ENCODE results near the gene YBX2.

YBX2 gene

GRCh38 chr17:7295230-7296180, 1.1 kb upstream of the YBX2 start:
- no peak for DNase-seq

GRCh38 chr17:7293816-7294613, 424 bp downstream of the YBX2 start:
- DNase-seq, result no peak

GRCh38 chr17:7293159-7293558, 1.3 kb downstream of the YBX2 start:
- DNase-seq, result no peak

GRCh38 chr17:7292729-7293128, 1.7 kb downstream of the YBX2 start:
- DNase-seq, result no peak

- no peak for DNase-seq
Measured at GRCh38 chr17:7292194-7292593, 2.2 kb downstream of the YBX2 start.

- DNase-seq, result no peak
Measured at GRCh38 chr17:7290685-7291084, 3.8 kb downstream of the YBX2 start.

- DNase-seq, result no peak
Measured at GRCh38 chr17:7290166-7290565, 4.3 kb downstream of the YBX2 start.

- DNase-seq, result no peak
Measured at GRCh38 chr17:7289256-7290032, 5.0 kb downstream of the YBX2 start.

GRCh38 chr17:7285679-7286078, 8.8 kb downstream of the YBX2 start:
- DNase-seq, result no peak

GRCh38 chr17:7284911-7285310, 9.5 kb downstream of the YBX2 start:
- no peak for DNase-seq

- DNase-seq, result no peak
Measured at GRCh38 chr17:7283471-7284216, 10.8 kb downstream of the YBX2 start.

- no peak for DNase-seq
Measured at GRCh38 chr17:7282752-7283321, 11.6 kb downstream of the YBX2 start.

- DNase-seq, result no peak
Measured at GRCh38 chr17:7281953-7282751, 12.3 kb downstream of the YBX2 start.

- DNase-seq, result peak; percentile 68
Measured at GRCh38 chr17:7281074-7281952, 13.1 kb downstream of the YBX2 start, which contains the start of gene SLC2A4. SLC2A4 (plus strand) TSS chr17:7281718; CDS start chr17:7281935, 217 bp downstream.

GRCh38 chr17:7280519-7281073, 13.8 kb downstream of the YBX2 start:
- peak; percentile 79 for DNase-seq

- no peak for DNase-seq
Measured at GRCh38 chr17:7279448-7279847, 15.0 kb downstream of the YBX2 start.

GRCh38 chr17:7266784-7267183, 27.7 kb downstream of the YBX2 start:
- DNase-seq, result no peak

- DNase-seq, result no peak
Measured at GRCh38 chr17:7263801-7264078, 30.7 kb downstream of the YBX2 start.

- DNase-seq, result no peak
Measured at GRCh38 chr17:7262935-7263800, 31.3 kb downstream of the YBX2 start.

Data from NCI-H1694 (cell line).